Liver (tissue), 2 donors: ENCODE data around the gene EEIG1.

Experiments used
- ATF3 ChIP-seq: IDR thresholded peaks from 2 replicates; pipeline ENCODE4 v1.6.1; 2016; ENCODE audit warnings: antibody characterized with exemption
- FOXA1 ChIP-seq: IDR thresholded peaks from 2 replicates; pipeline ENCODE4 v1.6.1; 2016; ENCODE audit warnings: antibody characterized with exemption
- GABPA ChIP-seq, 2 donors: IDR thresholded peaks in 1 of 2; conservative IDR thresholded peaks in 1 of 2; 2 replicates each; pipeline ENCODE4 v1.6.1; 2016; ENCODE audit warnings: antibody characterized with exemption in 2 of 2, mild to moderate bottlenecking in 1 of 2, moderate library complexity in 1 of 2
- REST ChIP-seq: IDR thresholded peaks from 2 replicates; pipeline ENCODE4 v1.6.1; 2016; ENCODE audit warnings: antibody characterized with exemption, mild to moderate bottlenecking
- TAF1 ChIP-seq: conservative IDR thresholded peaks from 2 replicates; pipeline ENCODE4 v1.6.1; 2016; ENCODE audit warnings: antibody characterized with exemption, mild to moderate bottlenecking
- donor health status: healthy.

GRCh38 chr9:127935765-127936221 is 45.0 kb downstream of the EEIG1 start:
- TF ChIP-seq ATF3, result no peak
- TF ChIP-seq FOXA1, result no peak
- TF ChIP-seq GABPA (IDR thresholded peaks at IDR 0.05 in 1 of 2, conservative IDR thresholded peaks at IDR 0.05 in 1 of 2), result no peak
- no peak for TF ChIP-seq TAF1
- no peak for TF ChIP-seq REST
